Endothelial cell (in vitro differentiated cells): ENCODE results near the gene PADI1. TPM values are rescaled to one million over a fixed set of nuclear protein-coding genes. Genes with fewer than 3 reads are reported as not detected.

ENCODE experiments used
- DNase-seq: peaks from one replicate; pipeline ENCODE4 v3.0.0; 2021; ENCODE audit warnings: low spot score
- H3K27ac Mint-ChIP-seq: one replicate; pipeline ENCODE4 v1.8.0; 2021; ENCODE audit warnings: mixed read lengths, inconsistent platforms; ENCODE audit not compliant: unreplicated experiment
- H3K27me3 Mint-ChIP-seq: one replicate; pipeline ENCODE4 v1.8.0; 2021; ENCODE audit warnings: mild to moderate bottlenecking, moderate library complexity, mixed read lengths, inconsistent platforms; ENCODE audit not compliant: unreplicated experiment
- H3K36me3 Mint-ChIP-seq: one replicate; pipeline ENCODE4 v1.8.0; 2021; ENCODE audit warnings: mild to moderate bottlenecking, low read depth, mixed read lengths, inconsistent platforms; ENCODE audit not compliant: unreplicated experiment
- H3K4me1 Mint-ChIP-seq: one replicate; pipeline ENCODE4 v1.8.0; 2021; ENCODE audit warnings: mild to moderate bottlenecking, mixed read lengths, inconsistent platforms; ENCODE audit not compliant: unreplicated experiment
- H3K4me3 Mint-ChIP-seq: one replicate; pipeline ENCODE4 v1.8.0; 2021; ENCODE audit warnings: mild to moderate bottlenecking, mixed read lengths, inconsistent platforms; ENCODE audit not compliant: unreplicated experiment
- H3K9me3 Mint-ChIP-seq: one replicate; pipeline ENCODE4 v1.8.0; 2021; ENCODE audit warnings: mixed read lengths, inconsistent platforms; ENCODE audit not compliant: unreplicated experiment
- CTCF ChIP-seq: fragments of 200-600 bp; sonication (generic); IDR thresholded peaks from one replicate; pipeline ENCODE4 v1.5.0; 2021; ENCODE audit warnings: antibody characterized with exemption; ENCODE audit not compliant: unreplicated experiment
- total RNA-seq: library from RNA; stranded (reverse); fragmentation: NEBNext Ultra II Directional; extraction: Animal tissue kit (Norgen Biotek cat#: 25700); gene quantifications from one replicate; pipeline ENCODE4 v1.2.1, GENCODE V29; 2021; ENCODE audit not compliant: unreplicated experiment

PADI1 gene
- total RNA-seq, 1 donor from 2014 or later: 0.08 TPM

- H3K4me1 Mint-ChIP-seq: no peaks in the 10 kb centered on the region
- no peaks in the 10 kb centered on the region for H3K36me3 Mint-ChIP-seq
- H3K9me3 Mint-ChIP-seq: no peaks in the 10 kb centered on the region
- no peak overlapping the region for H3K4me3 Mint-ChIP-seq
- no peak for DNase-seq
- H3K27ac Mint-ChIP-seq: no peak overlapping the region
- peaks cover 6% of the 10 kb centered on the region for H3K27me3 Mint-ChIP-seq
- no peak for TF ChIP-seq CTCF
Observed at GRCh38 chr1:17189632-17189990, 15.3 kb upstream of the PADI1 start.

- Mint-ChIP-seq H3K27ac (no peak overlapping the region), H3K4me3 (no peak overlapping the region)
- DNase-seq: no peak
Observed at GRCh38 chr1:17190010-17190995, 14.6 kb upstream of the PADI1 start.

GRCh38 chr1:17191990-17192242, 13.0 kb upstream of the PADI1 start:
- Mint-ChIP-seq H3K9me3 (no peaks in the 10 kb centered on the region), H3K27ac (no peak overlapping the region), H3K27me3 (peaks cover 6% of the 10 kb centered on the region), H3K4me3 (no peak overlapping the region), H3K36me3 (no peaks in the 10 kb centered on the region), H3K4me1 (no peaks in the 10 kb centered on the region)
- no peak for TF ChIP-seq CTCF
- DNase-seq: no peak

More at GRCh38 chr1:17190010-17190995, 14.6 kb upstream of the PADI1 start:
- Mint-ChIP-seq H3K9me3 (no peaks in the 10 kb centered on the region), H3K27me3 (peaks cover 6% of the 10 kb centered on the region), H3K4me1 (no peaks in the 10 kb centered on the region), H3K36me3 (no peaks in the 10 kb centered on the region)
- TF ChIP-seq CTCF: no peak

GRCh38 chr1:17192394-17193221, 12.3 kb upstream of the PADI1 start:
- Mint-ChIP-seq H3K27me3 (peaks cover 6% of the 10 kb centered on the region), H3K27ac (no peak overlapping the region), H3K36me3 (no peaks in the 10 kb centered on the region), H3K4me1 (no peaks in the 10 kb centered on the region), H3K4me3 (no peak overlapping the region), H3K9me3 (no peaks in the 10 kb centered on the region)
- no peak for DNase-seq
- TF ChIP-seq CTCF: no peak
